MCF 10A (cell line): Measurements from ENCODE around the gene FASTK. TPM values are rescaled to one million over a fixed set of nuclear protein-coding genes. Genes with fewer than 3 reads are reported as not detected.

ENCODE experiments used
- BruUV-seq: library from RNA; stranded (reverse); fragments of 400-500 nt; replicated peaks from 2 replicates; lab custom pipeline; 2021; lab: Mats Ljungman, UMichigan
- CTCF ChIA-PET: fragments of 300-600 bp; sonication (Branson Sonifier 250); formaldehyde crosslinking; extraction: SDS; loops from one replicate; lab custom pipeline; 2021; ENCODE audit warnings: antibody characterized with exemption, inconsistent platforms; lab: Yijun Ruan, JAX
- POLR2A ChIA-PET: fragments of 300-600, 350-650 bp; sonication (Branson Sonifier 250); formaldehyde crosslinking; extraction: SDS; loops from one replicate; lab custom pipeline; 2020; ENCODE audit warnings: antibody characterized with exemption, inconsistent platforms; lab: Yijun Ruan, JAX
- DNase-seq: peaks from one replicate; pipeline ENCODE4 v3.0.0-alpha.2; 2018; ENCODE audit not compliant: unreplicated experiment
- H3K27ac Mint-ChIP-seq: one replicate; pipeline ENCODE4 v1.8.0; 2022; ENCODE audit warnings: mild to moderate bottlenecking, low read depth, mixed read lengths; ENCODE audit not compliant: unreplicated experiment
- H3K27me3 Mint-ChIP-seq: one replicate; pipeline ENCODE4 v1.8.0; 2022; ENCODE audit warnings: mixed read lengths; ENCODE audit not compliant: insufficient read depth, unreplicated experiment
- H3K36me3 Mint-ChIP-seq: one replicate; pipeline ENCODE4 v1.8.0; 2022; ENCODE audit warnings: mild to moderate bottlenecking, moderate library complexity, mixed read lengths; ENCODE audit not compliant: insufficient read depth, unreplicated experiment
- H3K4me1 Mint-ChIP-seq: one replicate; pipeline ENCODE4 v1.8.0; 2022; ENCODE audit warnings: mixed read lengths; ENCODE audit not compliant: insufficient read depth, unreplicated experiment
- H3K4me3 Mint-ChIP-seq: one replicate; pipeline ENCODE4 v1.8.0; 2022; ENCODE audit warnings: mild to moderate bottlenecking, moderate library complexity, mixed read lengths; ENCODE audit not compliant: unreplicated experiment
- H3K9me3 Mint-ChIP-seq: one replicate; pipeline ENCODE4 v1.8.0; 2022; ENCODE audit warnings: mixed read lengths; ENCODE audit not compliant: unreplicated experiment
- CTCF ChIP-seq: fragments of 200-600 bp; IDR thresholded peaks from one replicate; pipeline ENCODE4 v1.8.0; 2022; ENCODE audit warnings: antibody characterized with exemption, mild to moderate bottlenecking; ENCODE audit not compliant: unreplicated experiment
- intact Hi-C: fragments of 100-400 bp; cut with micrococcal nuclease; formaldehyde crosslinking; loops from 2 replicates; pipeline ENCODE4 v1.14.1; 2022
- total RNA-seq: library from RNA; stranded (reverse); gene quantifications from 2 replicates; pipeline ENCODE4 v1.2.3, GENCODE V29; 2022

The FASTK gene
- total RNA-seq, 1 experiment from 2014 or later = 79.3 TPM

- BruUV-seq = no TSS peak
- peaks cover 48% of the 10 kb centered on the region for H3K36me3 Mint-ChIP-seq
- H3K4me1 Mint-ChIP-seq = peaks cover 15% of the 10 kb centered on the region
- CTCF ChIA-PET = interaction anchor here (0.8 to 1.6 kb wide), 2 partner anchors 13 to 14 kb away, joined by 3 to 4 read pairs; no protein-coding TSS in a partner anchor
- H3K27me3 Mint-ChIP-seq = no peaks in the 10 kb centered on the region
- no peak overlapping the region for H3K4me3 Mint-ChIP-seq
- no peaks in the 10 kb centered on the region for H3K9me3 Mint-ChIP-seq
- no peak for TF ChIP-seq CTCF
- DNase-seq = no peak
- intact Hi-C loops = no loop called here
- POLR2A ChIA-PET = interaction anchor here (1.0 to 2.0 kb wide), 2 partner anchors 12 kb away, joined by 4 to 13 read pairs; no protein-coding TSS in a partner anchor
- H3K27ac Mint-ChIP-seq = no peak overlapping the region
These were observed 5.6 kb downstream of the FASTK start for GRCh38 chr7:151074817-151075661.

GRCh38 chr7:151073990-151074389 is 6.6 kb downstream of the FASTK start:
- intact Hi-C loops = no loop called here
- Mint-ChIP-seq H3K27ac (no peak overlapping the region), H3K27me3 (no peaks in the 10 kb centered on the region), H3K9me3 (no peaks in the 10 kb centered on the region), H3K4me1 (peaks cover 7% of the 10 kb centered on the region), H3K36me3 (peaks cover 55% of the 10 kb centered on the region), H3K4me3 (no peak overlapping the region)
- ChIA-PET POLR2A (interaction anchor here (1.0 to 1.2 kb wide), 3 partner anchors 9 to 12 kb away, joined by 3 to 4 read pairs (median 4); partner anchors contain the start of gene TMUB1), CTCF (no interaction called here)
- no peak for TF ChIP-seq CTCF
- BruUV-seq = no TSS peak
- DNase-seq = no peak

- Mint-ChIP-seq H3K9me3 (no peaks in the 10 kb centered on the region), H3K4me1 (no peaks in the 10 kb centered on the region), H3K4me3 (no peak overlapping the region), H3K36me3 (peaks cover 79% of the 10 kb centered on the region), H3K27me3 (no peaks in the 10 kb centered on the region), H3K27ac (no peak overlapping the region)
- ChIA-PET CTCF (interaction anchor here (0.6 to 1.2 kb wide), 3 partner anchors 11 to 75 kb away, joined by 3 to 5 read pairs (median 4); no protein-coding TSS in a partner anchor), POLR2A (no interaction called here)
- no peak for TF ChIP-seq CTCF
- no peak for DNase-seq
- BruUV-seq = no TSS peak
- intact Hi-C loops = no loop called here
These were observed 9.4 kb downstream of the FASTK start for GRCh38 chr7:151071032-151071866.

- no TSS peak for BruUV-seq
- Mint-ChIP-seq H3K4me1 (no peaks in the 10 kb centered on the region), H3K36me3 (peaks cover 76% of the 10 kb centered on the region), H3K4me3 (no peak overlapping the region), H3K27ac (no peak overlapping the region), H3K27me3 (no peaks in the 10 kb centered on the region), H3K9me3 (no peaks in the 10 kb centered on the region)
- intact Hi-C loops = no loop called here
- DNase-seq = no peak
- POLR2A ChIA-PET = no interaction called here
- TF ChIP-seq CTCF = no peak
- CTCF ChIA-PET = interaction anchor here (0.8 to 1.2 kb wide), 2 partner anchors 10 to 45 kb away, joined by 3 to 5 read pairs; no protein-coding TSS in a partner anchor
These were observed 10.0 kb downstream of the FASTK start for GRCh38 chr7:151070574-151070960.
